HG03066 (cell line): ENCODE data around the gene SRI.
"Not testable (repeated sequence)": the region's sequence is repeated elsewhere in the genome, so short reads cannot be mapped to it uniquely, and the experiment has no call there.

Experiments used
- ATAC-seq: cut with Tn5 transposase; IDR thresholded peaks from one replicate; pipeline ENCODE4 v1.9.1; 2021; ENCODE audit warnings: low read depth; ENCODE audit not compliant: unreplicated experiment

SRI gene

DNA sequence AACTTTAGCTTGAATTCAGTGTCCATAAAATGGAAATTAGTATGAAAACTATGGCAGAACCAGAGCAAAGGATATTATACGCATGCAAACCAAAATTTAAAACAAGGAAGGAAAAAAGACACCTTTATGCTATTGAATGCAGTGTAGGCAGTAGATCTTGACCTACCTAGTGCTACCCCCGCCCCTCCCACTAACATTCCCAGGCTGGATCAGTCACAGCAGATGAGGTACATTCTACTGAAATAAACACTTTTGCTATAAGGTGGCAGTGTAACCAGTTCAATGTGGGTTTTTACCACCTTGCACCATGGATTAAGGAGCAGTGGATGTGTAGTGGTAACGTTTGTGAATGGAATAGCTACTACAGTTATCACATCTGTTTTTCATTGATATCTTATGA is 27.9 kb downstream of the SRI start:
- ATAC-seq, result no peak

DNA sequence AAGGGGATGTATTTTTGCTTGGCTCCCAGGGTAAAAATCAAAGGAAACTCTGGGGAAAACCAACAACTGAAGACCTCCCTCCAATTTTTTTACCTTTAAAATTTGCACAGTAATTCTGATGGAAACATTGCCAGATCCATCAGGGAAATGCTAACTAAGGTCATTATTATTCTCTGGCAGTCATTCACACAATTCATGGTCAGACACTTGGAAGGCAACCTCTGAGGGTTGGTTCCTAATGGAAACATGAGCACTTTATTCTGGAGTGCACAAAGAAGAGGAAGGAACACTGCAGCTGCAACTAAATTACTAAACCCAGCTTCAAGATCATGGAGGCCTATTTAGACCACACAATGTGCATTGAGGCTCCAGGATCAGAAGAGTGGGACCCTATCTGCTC is 34.2 kb downstream of the SRI start:
- no peak for ATAC-seq

DNA sequence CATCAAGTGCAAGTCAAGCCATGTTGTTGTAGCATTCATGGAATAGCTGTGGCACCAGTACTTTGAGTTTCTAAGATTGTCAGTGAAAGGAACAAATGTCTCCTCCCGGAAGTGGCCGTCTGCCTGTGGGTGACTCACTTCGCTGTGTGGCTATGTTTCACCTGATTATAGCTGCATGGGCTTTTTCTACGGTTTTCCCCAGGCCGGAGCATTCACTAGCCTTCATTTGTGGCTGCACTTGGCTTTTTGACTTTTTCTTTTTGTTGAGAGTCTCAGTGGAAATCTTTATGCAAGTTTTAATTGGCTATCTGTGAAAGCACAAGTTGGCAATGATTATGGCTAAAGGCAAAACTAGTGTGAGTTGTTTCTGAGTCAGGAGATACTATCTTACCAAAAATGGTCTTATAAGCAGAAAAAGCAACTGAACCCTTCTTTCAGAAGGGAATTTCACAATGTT is 35.0 kb downstream of the SRI start:
- ATAC-seq, result no peak

DNA sequence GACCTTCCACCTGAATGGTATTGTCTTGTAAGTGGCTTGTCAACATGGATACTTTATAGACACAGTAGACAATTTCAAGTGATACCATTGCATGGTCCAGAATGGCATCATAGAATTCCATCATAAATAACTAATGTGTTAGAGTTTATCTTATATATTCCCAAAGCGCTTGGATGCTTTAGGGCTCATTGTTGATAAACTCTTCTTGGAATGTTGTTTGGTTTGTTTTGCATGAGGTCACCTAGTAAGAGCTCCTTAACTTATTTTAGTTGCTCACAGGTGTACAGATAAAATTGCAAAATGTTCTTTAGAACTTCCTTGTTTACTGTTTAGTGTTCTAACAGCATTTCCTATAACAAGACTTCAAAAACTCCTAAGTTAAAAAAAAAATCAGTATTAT is 36.8 kb downstream of the SRI start:
- ATAC-seq, result no peak

DNA sequence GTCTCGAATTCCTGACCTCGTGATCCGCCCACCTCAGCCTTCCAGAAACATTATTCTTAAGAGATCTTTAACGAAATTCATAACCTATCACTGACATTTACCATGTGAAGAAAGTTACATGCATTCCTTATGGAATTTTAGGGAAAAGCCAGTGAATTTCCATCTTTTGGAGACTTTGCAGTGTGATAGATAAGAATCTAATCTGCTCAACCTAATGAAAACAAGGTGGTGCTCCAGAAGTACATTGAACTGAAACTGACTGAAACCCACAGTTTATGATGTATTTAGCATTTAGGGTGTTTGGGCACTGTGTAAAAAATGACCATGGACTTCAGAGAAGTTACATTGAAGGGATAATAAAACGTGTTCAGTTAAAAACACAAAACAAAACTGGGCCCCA is 43.6 kb downstream of the SRI start:
- ATAC-seq, result no peak

DNA sequence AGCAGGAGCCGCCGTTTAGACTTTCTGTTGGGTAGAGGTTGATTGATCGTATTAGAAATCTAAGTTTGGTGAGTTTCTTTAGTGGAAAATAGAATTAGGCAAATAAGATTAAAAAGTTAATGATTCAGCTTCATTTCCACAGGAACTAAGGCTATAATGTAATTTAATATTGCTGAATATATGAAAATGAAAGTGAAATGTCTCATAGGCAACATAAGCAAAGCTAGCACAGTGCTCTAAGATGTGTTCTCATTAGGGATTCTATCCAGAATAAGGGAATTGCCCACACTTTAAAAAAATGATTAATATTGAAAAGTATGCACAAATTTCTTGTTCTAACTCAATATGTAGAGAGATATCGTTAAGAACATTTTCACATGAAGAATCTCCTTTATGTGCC is 47.0 kb downstream of the SRI start:
- ATAC-seq, result no peak

DNA sequence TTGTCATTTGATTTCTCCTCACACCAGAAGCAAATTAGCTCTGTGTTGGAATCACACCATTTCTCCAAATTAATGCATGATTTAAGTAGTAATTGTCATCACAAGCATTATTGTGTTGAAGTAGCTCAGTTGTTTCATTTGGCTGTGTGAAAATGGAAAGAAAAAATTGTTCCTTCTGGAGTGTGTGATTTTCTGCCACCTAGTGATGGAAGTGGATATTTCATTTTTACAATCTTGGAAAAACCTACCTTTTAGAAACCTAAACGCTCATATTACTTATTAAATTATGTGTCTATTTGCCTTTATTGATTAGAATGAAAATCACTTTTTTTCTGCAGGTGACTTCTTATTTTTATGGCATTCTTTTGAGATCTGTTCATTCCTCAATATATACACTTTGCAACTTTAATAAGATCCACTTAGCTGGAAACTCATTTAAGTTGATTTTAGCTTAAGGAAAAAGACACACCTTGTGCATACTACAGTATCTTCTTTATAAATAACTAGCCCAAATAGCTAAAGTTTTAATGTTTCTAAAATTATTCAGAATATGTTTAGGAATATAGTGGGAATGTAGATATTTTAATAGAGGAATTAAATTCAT is 50.0 kb downstream of the SRI start:
- ATAC-seq, result peak; percentile 61

DNA sequence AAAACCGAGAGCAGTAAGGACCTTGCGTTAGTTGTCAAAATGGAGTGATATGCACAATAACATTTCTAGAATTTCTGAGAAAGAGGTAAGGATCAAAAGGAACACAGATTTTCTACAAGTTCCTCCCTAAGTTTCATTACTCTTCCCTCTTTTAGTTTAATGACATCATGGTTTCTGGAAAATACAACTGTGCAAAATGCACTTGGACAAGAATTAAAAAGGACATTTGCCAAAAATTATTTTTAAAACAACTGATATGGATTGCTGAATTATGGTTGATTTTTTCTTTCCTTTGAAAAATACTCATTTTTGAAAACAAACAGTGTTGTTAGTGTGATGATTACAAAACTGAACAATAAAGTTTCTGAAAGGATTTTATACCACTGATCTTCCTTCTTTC is 52.1 kb downstream of the SRI start:
- ATAC-seq, result no peak

DNA sequence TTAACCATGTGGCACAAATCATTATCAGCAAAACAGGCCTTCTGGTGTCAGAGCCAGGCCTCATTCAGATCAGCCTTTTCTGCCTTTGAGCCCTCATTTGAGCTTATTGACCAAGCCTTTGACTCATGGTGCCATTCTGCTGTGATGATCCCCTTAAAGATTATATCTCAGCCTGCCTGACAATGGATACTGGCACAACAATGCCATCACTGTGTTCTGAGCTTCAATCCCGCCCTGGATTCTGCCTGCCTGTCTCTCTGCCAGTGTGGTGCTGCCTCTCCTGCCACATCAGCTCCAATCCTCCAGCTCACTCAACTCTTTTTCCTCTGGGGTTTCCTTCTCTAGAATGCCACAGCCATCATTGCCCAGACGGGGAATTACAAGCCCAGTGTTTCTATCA is 52.6 kb downstream of the SRI start:
- no peak for ATAC-seq

DNA sequence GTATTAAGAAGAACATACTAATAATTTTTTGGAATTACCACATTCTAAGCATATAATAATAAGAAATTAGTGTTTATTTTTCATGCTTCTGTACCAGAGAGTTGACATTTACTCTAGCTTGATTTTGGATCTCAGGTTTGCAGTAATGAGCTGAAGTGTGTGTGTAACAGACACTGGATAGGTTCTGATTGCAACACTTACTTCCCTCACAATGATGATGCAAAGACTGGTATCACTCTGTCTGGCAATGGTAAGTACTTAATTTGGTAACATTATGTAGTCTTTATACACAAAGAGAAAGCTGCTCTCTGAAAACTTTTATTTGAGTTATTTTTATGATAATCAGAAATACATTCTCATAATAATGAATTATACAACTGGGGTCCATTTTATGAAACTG is 54.1 kb downstream of the SRI start:
- no peak for ATAC-seq

DNA sequence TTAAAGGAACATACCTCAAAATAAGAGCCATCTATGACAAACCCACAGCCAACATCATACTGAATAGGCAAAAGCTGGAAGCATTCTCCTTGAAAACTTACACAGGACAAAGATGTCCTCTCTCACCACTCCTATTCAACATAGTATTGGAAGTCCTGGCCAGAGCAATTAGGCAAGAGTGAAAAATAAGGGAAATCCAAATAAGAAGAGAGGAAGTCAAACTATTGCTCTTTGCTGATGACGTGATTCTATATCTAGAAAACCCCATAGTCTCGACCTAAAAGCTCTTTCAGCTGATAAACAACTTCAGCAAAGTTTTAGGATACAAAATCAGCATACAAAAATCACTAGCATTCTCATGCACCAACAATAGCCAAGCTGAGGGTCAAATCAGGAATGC is 60.1 kb downstream of the SRI start:
- ATAC-seq, result not testable (repeated sequence)

DNA sequence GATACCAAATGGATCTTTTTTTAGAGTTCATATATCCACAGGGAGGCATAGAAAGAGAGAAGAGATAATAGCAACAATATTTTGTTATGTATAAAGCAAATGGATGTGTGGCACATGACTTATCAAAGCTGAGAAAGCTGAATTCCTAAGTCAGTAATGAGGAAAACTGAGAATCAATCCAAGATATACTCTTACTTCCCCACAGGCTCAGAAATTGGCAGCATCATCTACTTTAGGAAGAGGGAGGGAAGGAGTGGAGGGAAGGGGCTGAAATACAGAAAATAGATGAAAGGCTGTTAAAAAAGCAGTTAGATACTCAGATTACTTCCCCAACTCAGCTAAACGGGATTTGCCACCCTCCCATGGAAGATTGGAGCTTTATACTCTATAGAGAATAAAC is 63.5 kb downstream of the SRI start:
- ATAC-seq, result no peak

DNA sequence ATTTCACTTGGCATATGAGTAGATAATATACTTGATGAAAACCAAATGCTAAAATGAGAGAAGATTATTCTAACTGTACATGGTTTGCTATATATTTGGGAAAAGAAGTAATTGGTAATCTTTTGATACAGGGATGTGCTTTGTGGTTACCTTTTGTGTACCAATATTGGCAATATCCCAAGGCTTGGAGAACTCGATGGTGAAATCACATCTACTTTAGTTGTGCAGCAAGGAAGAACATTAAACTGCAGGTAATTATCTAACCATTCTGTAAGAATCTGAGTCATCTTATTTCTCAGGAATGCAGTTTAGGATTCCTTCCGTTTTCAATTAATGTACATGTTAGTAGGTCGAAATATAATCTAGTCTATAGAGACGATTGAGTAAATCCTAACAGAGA is 64.1 kb downstream of the SRI start:
- ATAC-seq, result no peak
